H1 (cell line): ENCODE data around the gene ARID2. TPM values are rescaled to one million over a fixed set of nuclear protein-coding genes. Genes with fewer than 3 reads are reported as not detected.

ENCODE experiments used
- CTCF ChIA-PET: fragments of 300-600 bp; sonication (Branson Sonifier 250); formaldehyde crosslinking; loops from one replicate; lab custom pipeline; 2021; ENCODE audit not compliant: partially characterized antibody; lab: Charles Lee
- POLR2A ChIA-PET: fragments of 300-600 bp; sonication (Branson Sonifier 250); formaldehyde crosslinking; loops from one replicate; lab custom pipeline; 2021; ENCODE audit warnings: inconsistent platforms; ENCODE audit not compliant: partially characterized antibody; lab: Charles Lee
- DNase-seq, 2 experiments: peaks; one replicate each; pipeline versions ENCODE4 v3.0.0 to v3.0.0-alpha.2; 2010 to 2022; ENCODE audit warnings: low spot score in 2 of 2, low read depth in 1 of 2, mixed read lengths in 1 of 2
- FAIRE-seq: peaks from 2 replicates; lab custom pipeline; 2011; peaks lifted over from hg19 to GRCh38; lab: Jason Lieb, UNC
- H2AFZ ChIP-seq: 2 replicates; pipeline ENCODE4 v1.8.1; 2012; ENCODE audit warnings: low read length, inconsistent platforms
- H2AK5ac ChIP-seq: 2 replicates; pipeline ENCODE4 v1.6.1; 2013; ENCODE audit warnings: low read depth, low read length
- H2BK120ac ChIP-seq: replicated peaks from 2 replicates; pipeline ENCODE3; 2013; ENCODE audit warnings: low read depth, low read length, inconsistent platforms
- H2BK12ac ChIP-seq: 2 replicates; pipeline ENCODE4 v1.6.1; 2013; ENCODE audit warnings: low read depth, low read length
- H2BK15ac ChIP-seq: 2 replicates; pipeline ENCODE4 v1.6.1; 2013; ENCODE audit warnings: low read length
- H2BK20ac ChIP-seq: 2 replicates; pipeline ENCODE4 v1.6.1; 2013; ENCODE audit warnings: low read length
- H2BK5ac ChIP-seq: 2 replicates; pipeline ENCODE4 v1.6.1; 2013; ENCODE audit warnings: low read depth, low read length
- H3K14ac ChIP-seq: 2 replicates; pipeline ENCODE4 v1.6.1; 2013; ENCODE audit warnings: inconsistent platforms; ENCODE audit not compliant: insufficient read length
- H3K18ac ChIP-seq: 2 replicates; pipeline ENCODE4 v1.6.1; 2013; ENCODE audit warnings: low read length; ENCODE audit errors: extremely low read depth
- H3K23ac ChIP-seq: 2 replicates; pipeline ENCODE4 v1.6.1; 2013; ENCODE audit warnings: inconsistent platforms; ENCODE audit not compliant: insufficient read length
- H3K23me2 ChIP-seq: 2 replicates; pipeline ENCODE4 v1.6.1; 2013; ENCODE audit warnings: low read depth, low read length
- H3K27ac ChIP-seq: 2 replicates; pipeline ENCODE4 v1.6.1; 2011; ENCODE audit warnings: low read depth, low read length, inconsistent platforms
- H3K27me3 ChIP-seq, 4 experiments: replicated peaks in 1 of 4; 1 replicate in 1 of 4; 2 replicates in 3 of 4; pipeline versions ENCODE4 v1.6.1 to v1.8.1; 2011 to 2013; ENCODE audit warnings: low read length in 3 of 4, mild to moderate bottlenecking in 3 of 4, inconsistent platforms in 2 of 4, mixed read lengths in 2 of 4, moderate library complexity in 1 of 4; ENCODE audit not compliant: control insufficient read depth in 3 of 4, insufficient read depth in 3 of 4; ENCODE audit errors: extremely low read depth in 1 of 4
- H3K36me3 ChIP-seq, 4 experiments: 2 replicates each; pipeline versions ENCODE4 v1.6.1 to v1.8.1; 2011 to 2013; ENCODE audit warnings: mild to moderate bottlenecking in 4 of 4, low read length in 3 of 4, moderate library complexity in 2 of 4, control low read depth in 1 of 4, inconsistent platforms in 1 of 4; ENCODE audit not compliant: insufficient read depth in 4 of 4, control insufficient read depth in 2 of 4
- H3K4ac ChIP-seq: replicated peaks from 2 replicates; pipeline ENCODE3; 2013; ENCODE audit warnings: low read length, low read depth, mixed read lengths, inconsistent platforms; ENCODE audit not compliant: insufficient read length
- H3K4me1 ChIP-seq, 4 experiments: replicated peaks in 1 of 4; 1 replicate in 1 of 4; 2 replicates in 3 of 4; pipeline versions ENCODE4 v1.6.1 to v1.8.1; 2011 to 2013; ENCODE audit warnings: low read length in 3 of 4, inconsistent platforms in 2 of 4, mixed read lengths in 1 of 4; ENCODE audit not compliant: insufficient read depth in 4 of 4, control insufficient read depth in 3 of 4
- H3K4me2 ChIP-seq, 2 experiments: 2 replicates each; pipeline versions ENCODE4 v1.6.1 to v1.8.1; 2011 to 2013; ENCODE audit warnings: low read depth in 2 of 2, low read length in 2 of 2, control low read depth in 1 of 2, inconsistent platforms in 1 of 2, mild to moderate bottlenecking in 1 of 2; ENCODE audit not compliant: insufficient read depth in 1 of 2
- H3K4me3 ChIP-seq, 4 experiments: fragments of 200-600, 300-600 bp in 1 of 4; sonication (generic), shearing (Covaris generic), sonication (Bioruptor Twin) in 1 of 4; 2 replicates each; pipeline versions ENCODE4 v1.5.1 to v1.8.1; 2011 to 2016; ENCODE audit warnings: low read length in 4 of 4, low read depth in 3 of 4, control low read depth in 2 of 4, inconsistent platforms in 2 of 4, mild to moderate bottlenecking in 2 of 4, mixed read lengths in 1 of 4, moderate library complexity in 1 of 4; ENCODE audit not compliant: insufficient read depth in 2 of 4; ENCODE audit errors: extremely low read depth in 1 of 4
- H3K56ac ChIP-seq: replicated peaks from 2 replicates; pipeline ENCODE3; 2013; ENCODE audit warnings: low read depth, mild to moderate bottlenecking, mixed read lengths, low read length, inconsistent platforms; ENCODE audit not compliant: insufficient read length
- H3K79me1 ChIP-seq: 2 replicates; pipeline ENCODE4 v1.6.1; 2013; ENCODE audit warnings: low read depth, low read length, control low read depth
- H3K79me2 ChIP-seq, 2 experiments: 2 replicates each; pipeline versions ENCODE4 v1.6.1 to v1.8.1; 2012 to 2013; ENCODE audit warnings: low read length in 2 of 2, mild to moderate bottlenecking in 2 of 2, inconsistent platforms in 1 of 2; ENCODE audit not compliant: insufficient read depth in 2 of 2, control insufficient read depth in 1 of 2
- H3K9ac ChIP-seq, 4 experiments: replicated peaks in 1 of 4; 1 replicate in 1 of 4; 2 replicates in 3 of 4; pipeline versions ENCODE4 v1.6.1 to v1.8.1; 2011 to 2013; ENCODE audit warnings: low read depth in 3 of 4, low read length in 3 of 4, control low read depth in 2 of 4, mild to moderate bottlenecking in 2 of 4, moderate library complexity in 2 of 4, inconsistent platforms in 1 of 4; ENCODE audit errors: extremely low read depth in 1 of 4
- H3K9me3 ChIP-seq, 2 experiments: 2 replicates each; pipeline versions ENCODE4 v1.6.1 to v1.8.1; 2012 to 2013; ENCODE audit warnings: mild to moderate bottlenecking in 2 of 2, moderate library complexity in 2 of 2, control low read depth in 1 of 2, inconsistent platforms in 1 of 2, low read depth in 1 of 2, low read length in 1 of 2, mixed read lengths in 1 of 2; ENCODE audit not compliant: insufficient read depth in 2 of 2
- H4K20me1 ChIP-seq, 2 experiments: replicated peaks in 1 of 2; 2 replicates each; pipeline versions ENCODE3 to v1.8.1; 2011 to 2013; ENCODE audit warnings: inconsistent platforms in 2 of 2, low read length in 2 of 2, mild to moderate bottlenecking in 1 of 2; ENCODE audit not compliant: insufficient read depth in 2 of 2, control insufficient read depth in 1 of 2
- H4K5ac ChIP-seq: 2 replicates; pipeline ENCODE4 v1.6.1; 2013; ENCODE audit warnings: low read length, low read depth, mixed read lengths, inconsistent platforms; ENCODE audit not compliant: insufficient read length
- H4K8ac ChIP-seq: 2 replicates; pipeline ENCODE4 v1.8.0; 2013; ENCODE audit warnings: mild to moderate bottlenecking, moderate library complexity, low read length, inconsistent platforms; ENCODE audit not compliant: insufficient read depth; ENCODE audit errors: extremely low read depth
- H4K91ac ChIP-seq: replicated peaks from 2 replicates; pipeline ENCODE3; 2013; ENCODE audit warnings: low read length, mixed read lengths, inconsistent platforms; ENCODE audit not compliant: insufficient read length
- ASH2L ChIP-seq: fragments of 200-600, 300-600 bp; sonication (generic); IDR thresholded peaks from one replicate; pipeline ENCODE4 v1.7.1; 2017; ENCODE audit warnings: low read length
- CBX5 ChIP-seq: fragments of 300-800, 300-1000 bp; sonication (generic); IDR thresholded peaks from 2 replicates; pipeline ENCODE4 v1.7.1; 2016; ENCODE audit warnings: antibody characterized with exemption, low read length, low read depth
- EGR1 ChIP-seq: IDR thresholded peaks from 2 replicates; pipeline ENCODE4 v1.6.1; 2011; ENCODE audit warnings: low read depth, low read length, borderline replicate concordance
- HDAC6 ChIP-seq: IDR thresholded peaks from one replicate; pipeline ENCODE4 v1.7.1; 2012; ENCODE audit warnings: low read depth, mild to moderate bottlenecking, inconsistent platforms, low read length, moderate library complexity
- JUND ChIP-seq: IDR thresholded peaks from 2 replicates; pipeline ENCODE4 v1.6.1; 2011; ENCODE audit warnings: mild to moderate bottlenecking, improper control_type of control experiment, low read length
- KDM4A ChIP-seq: IDR thresholded peaks from one replicate; pipeline ENCODE4 v1.7.1; 2012; ENCODE audit warnings: low read depth, mild to moderate bottlenecking, moderate library complexity, low read length, inconsistent platforms; ENCODE audit not compliant: severe bottlenecking
- POU5F1 ChIP-seq: IDR thresholded peaks from 2 replicates; pipeline ENCODE4 v1.6.1; 2011; ENCODE audit warnings: low read depth, mild to moderate bottlenecking, low read length, moderate library complexity
- RAD21 ChIP-seq, 2 experiments: IDR thresholded peaks in 1 of 2; conservative IDR thresholded peaks in 1 of 2; 2 replicates each; pipeline ENCODE4 v1.6.1; 2011; ENCODE audit warnings: low read depth in 2 of 2, low read length in 2 of 2, improper control_type of control experiment in 1 of 2, inconsistent platforms in 1 of 2, mild to moderate bottlenecking in 1 of 2, moderate library complexity in 1 of 2
- SIN3A ChIP-seq, 2 experiments: IDR thresholded peaks in 1 of 2; conservative IDR thresholded peaks in 1 of 2; 2 replicates each; pipeline ENCODE4 v1.6.1; 2011 to 2012; ENCODE audit warnings: low read length in 2 of 2, improper control_type of control experiment in 1 of 2, low read depth in 1 of 2, mild to moderate bottlenecking in 1 of 2
- TBP ChIP-seq: IDR thresholded peaks from 2 replicates; pipeline ENCODE4 v1.6.1; 2011; ENCODE audit warnings: low read depth, low read length, improper control_type of control experiment
- TEAD4 ChIP-seq: IDR thresholded peaks from 2 replicates; pipeline ENCODE4 v1.6.1; 2012; ENCODE audit warnings: low read depth, low read length, inconsistent platforms, mixed read lengths
- WGBS, 2 experiments: shearing (Covaris generic) in 1 of 2; methylation state at CpG; one replicate each; pipeline versions ENCODE4 v1.1.6 to v1.1.7; 2013 to 2015; ENCODE audit warnings: low lambda C conversion rate in 2 of 2, mixed read lengths in 2 of 2, inconsistent platforms in 1 of 2, low coverage in 1 of 2, missing lambda C conversion rate in 1 of 2; ENCODE audit not compliant: insufficient replicate concordance in 2 of 2, insufficient coverage in 1 of 2, insufficient read length in 1 of 2; ENCODE audit errors: extremely low coverage in 1 of 2, missing lambda C conversion rate in 1 of 2; 5-methylcytosine and 5-hydroxymethylcytosine counted together
- polyA plus RNA-seq, 7 experiments: library from polyadenylated mRNA; depleted of rRNA in 3 of 7; stranded (reverse) in 5 of 7; unstranded in 2 of 7; fragments of >200 nt in 5 of 7; fragments of 200-250 nt in 2 of 7; gene quantifications; 1 replicate in 5 of 7; 2 replicates in 1 of 7; 4 replicates in 1 of 7; pipeline versions ENCODE4 v1.2.1 to v1.2.3, GENCODE V29; 2011 to 2013; ENCODE audit warnings: missing spikeins in 2 of 7, mixed read lengths in 2 of 7
- total RNA-seq: library from RNA; stranded (reverse); fragmentation: NEBNext Ultra II Directional; extraction: Animal tissue kit (Norgen Biotek cat#: 25700); gene quantifications from 2 replicates; pipeline ENCODE4 v1.2.1, GENCODE V29; 2021
- TF ChIP-seq, protein P1 (sequence below): IDR thresholded peaks from 2 replicates; pipeline ENCODE4 v1.6.1; 2011; ENCODE audit warnings: low read length, improper control_type of control experiment

Gene ARID2
- total and polyA plus RNA-seq, 2 of the 8 experiments (the other 6 are each of a cell fraction or from before 2014, with no cell fraction given): 32.0 to 45.2 TPM

DNA sequence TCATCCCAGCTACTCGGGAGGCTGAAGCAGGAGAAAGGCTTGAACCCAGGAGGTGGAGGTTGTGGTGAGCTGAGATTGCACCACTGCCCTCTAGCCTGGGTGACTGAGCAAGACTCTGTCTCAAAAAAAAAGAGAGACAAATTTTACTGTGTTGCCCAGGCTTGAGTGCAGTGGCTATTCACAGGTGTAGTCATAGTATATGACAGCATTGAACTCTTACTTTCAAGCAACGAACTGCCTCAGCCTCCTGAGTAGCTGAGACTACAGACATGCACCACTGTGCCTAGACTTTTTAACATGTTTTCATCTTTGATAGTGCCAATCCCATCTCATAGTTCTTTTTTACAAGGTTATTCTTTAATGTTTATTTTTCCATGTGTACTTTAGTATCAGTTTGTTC, 13.7 kb downstream of the ARID2 start:
- Histone ChIP-seq H2BK120ac (no peak overlapping the region), H3K27me3 (no peaks in the 10 kb centered on the region), H3K4me3 (no peak overlapping the region), H2BK20ac (no peak overlapping the region), H2AFZ (no peak overlapping the region), H3K56ac (no peak overlapping the region), H3K9me3 (peaks cover 0 to 11% of the 10 kb centered on the region in 2 experiments; a peak in 1 of 4 replicates), H4K20me1 (peaks cover 3 to 5% of the 10 kb centered on the region in 2 experiments), H3K4me1 (no peaks in the 10 kb centered on the region), H3K4me2 (no peak overlapping the region), H2AK5ac (no peak overlapping the region), H3K23ac (no peak overlapping the region), H3K9ac (no peak overlapping the region), H3K14ac (no peak overlapping the region), H4K8ac (no peak overlapping the region), H3K79me2 (peaks cover 11 to 100% of the 10 kb centered on the region in 2 experiments; a peak in 3 of 4 replicates), H3K18ac (no peak overlapping the region), H3K4ac (no peak overlapping the region), H2BK12ac (no peak overlapping the region), H2BK5ac (no peak overlapping the region), H2BK15ac (no peak overlapping the region), H3K36me3 (peaks cover 0 to 22% (median 3%) of the 10 kb centered on the region in 4 experiments; a peak in 5 of 8 replicates), H3K23me2 (no peaks in the 10 kb centered on the region), H4K5ac (no peak overlapping the region), H4K91ac (no peak overlapping the region), H3K27ac (no peak overlapping the region), H3K79me1 (peaks cover 3% of the 10 kb centered on the region; the same call in 1 of the 2 replicates)
- FAIRE-seq (no peak), DNase-seq (no peak)
- ChIA-PET POLR2A (interaction anchor here (2.7 kb wide), 1 partner anchor 16 kb away, joined by 13 read pairs; no protein-coding TSS in a partner anchor), CTCF (interaction anchor here (0.8 to 1.8 kb wide), 3 partner anchors 10 to 199 kb away, joined by 3 to 5 read pairs (median 3); no protein-coding TSS in a partner anchor)
- WGBS, 2 experiments: 92% methylated on average over 2 of the region's 2 CpGs; no CpG with 5 or more reads in 1 of the 2 experiments
- TF ChIP-seq JUND (no peak), RAD21 (IDR thresholded peaks at IDR 0.05 in 1 of 2, conservative IDR thresholded peaks at IDR 0.05 in 1 of 2; ENCODE audit: low read depth in 2 of 2, low read length in 2 of 2) (no peak), TBP (no peak), CBX5 (no peak), SIN3A (conservative IDR thresholded peaks at IDR 0.05 in 1 of 2, IDR thresholded peaks at IDR 0.05 in 1 of 2; ENCODE audit: low read depth in 1 of 2, low read length in 2 of 2) (no peak), POU5F1 (no peak), TEAD4 (no peak), EGR1 (no peak), ASH2L (no peak), KDM4A (no peak), HDAC6 (no peak)
- TF ChIP-seq, protein P1, sequence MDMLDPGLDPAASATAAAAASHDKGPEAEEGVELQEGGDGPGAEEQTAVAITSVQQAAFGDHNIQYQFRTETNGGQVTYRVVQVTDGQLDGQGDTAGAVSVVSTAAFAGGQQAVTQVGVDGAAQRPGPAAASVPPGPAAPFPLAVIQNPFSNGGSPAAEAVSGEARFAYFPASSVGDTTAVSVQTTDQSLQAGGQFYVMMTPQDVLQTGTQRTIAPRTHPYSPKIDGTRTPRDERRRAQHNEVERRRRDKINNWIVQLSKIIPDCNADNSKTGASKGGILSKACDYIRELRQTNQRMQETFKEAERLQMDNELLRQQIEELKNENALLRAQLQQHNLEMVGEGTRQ: no peak
